DOHH2 (cell line): ENCODE data around the gene ZC3H12C.

ENCODE experiments used
- H3F3A ChIP-seq: fragments of 200-600 bp; sonication (generic), shearing (Covaris generic); 2 replicates; pipeline ENCODE4 v1.6.0; 2016; ENCODE audit warnings: antibody characterized with exemption, mild to moderate bottlenecking; ENCODE audit not compliant: control insufficient read depth, insufficient read depth
- H3K27ac ChIP-seq: fragments of 200-600 bp; sonication (generic); 2 replicates; pipeline ENCODE4 v1.5.1; 2014; ENCODE audit warnings: low read depth, mild to moderate bottlenecking, low read length, moderate library complexity
- H3K27me3 ChIP-seq: fragments of 200-600 bp; sonication (generic); 2 replicates; pipeline ENCODE4 v1.6.1; 2014; ENCODE audit warnings: mild to moderate bottlenecking, low read length, mixed read lengths; ENCODE audit not compliant: control insufficient read depth
- H3K36me3 ChIP-seq: fragments of 200-600 bp; sonication (generic); 2 replicates; pipeline ENCODE4 v1.6.1; 2014; ENCODE audit warnings: mild to moderate bottlenecking, low read length, moderate library complexity, mixed read lengths; ENCODE audit not compliant: control insufficient read depth
- H3K4me1 ChIP-seq: fragments of 200-600 bp; sonication (generic); 2 replicates; pipeline ENCODE4 v1.6.1; 2014; ENCODE audit warnings: mild to moderate bottlenecking, low read length, mixed read lengths; ENCODE audit not compliant: control insufficient read depth
- H3K4me2 ChIP-seq: fragments of 200-600 bp; sonication (generic); 2 replicates; pipeline ENCODE4 v1.6.0; 2014; ENCODE audit warnings: mild to moderate bottlenecking, low read length, moderate library complexity
- H3K4me3 ChIP-seq: fragments of 200-600 bp; sonication (generic); 2 replicates; pipeline ENCODE4 v1.5.1; 2014; ENCODE audit warnings: mild to moderate bottlenecking, low read length, mixed read lengths
- H3K79me2 ChIP-seq: fragments of 200-600 bp; sonication (generic); 2 replicates; pipeline ENCODE4 v1.6.1; 2014; ENCODE audit warnings: mild to moderate bottlenecking, low read length, mixed read lengths; ENCODE audit not compliant: control insufficient read depth
- H3K9me2 ChIP-seq: fragments of 200-600 bp; sonication (generic); replicated peaks from 2 replicates; pipeline ENCODE4 v1.6.1; 2014; ENCODE audit warnings: mild to moderate bottlenecking, low read length, mixed read lengths; ENCODE audit not compliant: control insufficient read depth
- H3K9me3 ChIP-seq: fragments of 200-600 bp; sonication (generic); 2 replicates; pipeline ENCODE4 v1.6.1; 2014; ENCODE audit warnings: antibody characterized with exemption, low read length, mixed read lengths; ENCODE audit not compliant: control insufficient read depth, insufficient read depth
- H4K20me1 ChIP-seq: fragments of 200-600 bp; sonication (generic); 2 replicates; pipeline ENCODE4 v1.6.0; 2014; ENCODE audit warnings: low read depth, mild to moderate bottlenecking, antibody characterized with exemption, low read length, moderate library complexity; ENCODE audit not compliant: control insufficient read depth, insufficient read depth
- CTCF ChIP-seq: fragments of 200-600 bp; sonication (generic); IDR thresholded peaks from one replicate; pipeline ENCODE4 v1.5.1; 2014; ENCODE audit warnings: antibody characterized with exemption, mild to moderate bottlenecking, low read depth, low read length; ENCODE audit not compliant: poor library complexity, severe bottlenecking
- EZH2phosphoT487 ChIP-seq: fragments of 200-600 bp; sonication (generic); IDR thresholded peaks from 2 replicates; pipeline ENCODE4 v1.6.1; 2017; ENCODE audit warnings: borderline replicate concordance, mild to moderate bottlenecking, antibody characterized with exemption, low read length, moderate library complexity, mixed read lengths

Gene ZC3H12C

GRCh38 chr11:110075105-110075846 lies 17.9 kb upstream of the ZC3H12C start:
- Histone ChIP-seq H3F3A (no peaks in the 10 kb centered on the region), H3K4me1 (no peaks in the 10 kb centered on the region), H3K9me3 (no peaks in the 10 kb centered on the region), H3K27ac (no peak overlapping the region), H3K36me3 (no peaks in the 10 kb centered on the region), H3K9me2 (no peaks in the 10 kb centered on the region), H3K4me3 (no peak overlapping the region), H4K20me1 (no peaks in the 10 kb centered on the region), H3K4me2 (no peak overlapping the region), H3K27me3 (no peaks in the 10 kb centered on the region), H3K79me2 (no peaks in the 10 kb centered on the region)
- TF ChIP-seq EZH2phosphoT487 (no peak), CTCF (no peak)

GRCh38 chr11:110075847-110076208 lies 17.4 kb upstream of the ZC3H12C start:
- Histone ChIP-seq H3K27ac (no peak overlapping the region), H3K27me3 (no peaks in the 10 kb centered on the region), H3K4me2 (no peak overlapping the region)

GRCh38 chr11:110076371-110076965 lies 16.7 kb upstream of the ZC3H12C start:
- Histone ChIP-seq H3K79me2 (no peaks in the 10 kb centered on the region), H3K27ac (no peak overlapping the region)
- no peak for TF ChIP-seq EZH2phosphoT487
- TF ChIP-seq CTCF, result no peak

More at GRCh38 chr11:110075847-110076208, 17.4 kb upstream of the ZC3H12C start:
- Histone ChIP-seq H3F3A (no peaks in the 10 kb centered on the region), H4K20me1 (no peaks in the 10 kb centered on the region), H3K79me2 (no peaks in the 10 kb centered on the region), H3K4me1 (no peaks in the 10 kb centered on the region), H3K9me3 (no peaks in the 10 kb centered on the region), H3K9me2 (no peaks in the 10 kb centered on the region), H3K36me3 (no peaks in the 10 kb centered on the region), H3K4me3 (no peak overlapping the region)
- TF ChIP-seq EZH2phosphoT487 (no peak), CTCF (no peak)

More at GRCh38 chr11:110076371-110076965, 16.7 kb upstream of the ZC3H12C start:
- no peaks in the 10 kb centered on the region for H3K9me3 ChIP-seq
- no peaks in the 10 kb centered on the region for H3K27me3 ChIP-seq
- H3F3A ChIP-seq, result no peaks in the 10 kb centered on the region
- no peaks in the 10 kb centered on the region for H4K20me1 ChIP-seq
- no peaks in the 10 kb centered on the region for H3K36me3 ChIP-seq
- H3K4me3 ChIP-seq, result no peak overlapping the region
- no peak overlapping the region for H3K4me2 ChIP-seq
- no peaks in the 10 kb centered on the region for H3K4me1 ChIP-seq
- H3K9me2 ChIP-seq, result no peaks in the 10 kb centered on the region
